ENCODE measurements around the gene GFI1B.

Gene GFI1B

DNA sequence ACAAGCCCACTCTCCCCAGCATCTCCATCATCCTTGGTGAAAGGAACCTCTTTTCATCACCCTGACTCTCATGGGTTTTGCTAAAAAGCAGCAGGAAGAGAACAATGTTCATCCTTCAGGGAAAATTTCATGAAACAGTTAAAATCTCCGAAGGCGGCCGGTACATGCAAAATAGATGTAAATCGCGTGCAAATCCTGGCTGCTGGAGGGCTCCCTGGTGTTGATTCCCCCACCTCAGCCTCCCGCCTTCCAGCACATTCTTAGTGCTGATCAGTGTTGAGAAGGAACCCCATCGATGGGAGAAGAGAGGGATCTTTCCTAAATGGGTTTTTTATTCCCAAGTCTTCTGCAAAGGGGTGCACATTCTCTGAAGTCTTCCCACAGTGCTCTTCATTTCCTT lies 8.7 kb upstream of the GFI1B start:
- TF ChIP-seq ZNF549 (tag by site-specific recombination; IDR thresholded peaks at IDR 0.05) = no peak
- TF ChIP-seq, protein P1, sequence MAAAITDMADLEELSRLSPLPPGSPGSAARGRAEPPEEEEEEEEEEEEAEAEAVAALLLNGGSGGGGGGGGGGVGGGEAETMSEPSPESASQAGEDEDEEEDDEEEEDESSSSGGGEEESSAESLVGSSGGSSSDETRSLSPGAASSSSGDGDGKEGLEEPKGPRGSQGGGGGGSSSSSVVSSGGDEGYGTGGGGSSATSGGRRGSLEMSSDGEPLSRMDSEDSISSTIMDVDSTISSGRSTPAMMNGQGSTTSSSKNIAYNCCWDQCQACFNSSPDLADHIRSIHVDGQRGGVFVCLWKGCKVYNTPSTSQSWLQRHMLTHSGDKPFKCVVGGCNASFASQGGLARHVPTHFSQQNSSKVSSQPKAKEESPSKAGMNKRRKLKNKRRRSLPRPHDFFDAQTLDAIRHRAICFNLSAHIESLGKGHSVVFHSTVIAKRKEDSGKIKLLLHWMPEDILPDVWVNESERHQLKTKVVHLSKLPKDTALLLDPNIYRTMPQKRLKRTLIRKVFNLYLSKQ (tag by site-specific recombination; IDR thresholded peaks at IDR 0.05; ENCODE audit: borderline replicate concordance) = no peak
- TF ChIP-seq ZNF16 (tag by site-specific recombination; IDR thresholded peaks at IDR 0.05; ENCODE audit: low read depth) = no peak
- no peak for TF ChIP-seq ZNF501 (tag by site-specific recombination; IDR thresholded peaks at IDR 0.05)
- no peak overlapping the region for H3K4me3 ChIP-seq (ENCODE audit: low read depth, low read length)
- no peaks in the 10 kb centered on the region for H3K4me1 ChIP-seq (ENCODE audit: control insufficient read depth, insufficient read depth, low read length)
- H3K9me3 ChIP-seq (ENCODE audit: control insufficient read depth, insufficient read depth, low read depth, low read length) = no peaks in the 10 kb centered on the region
- ChIA-PET CTCF (interaction anchor here (0.9 to 1.7 kb wide), 3 partner anchors 52 to 84 kb away, joined by 3 to 4 read pairs (median 3); no protein-coding TSS in a partner anchor), POLR2A (no interaction called here)
- no peak overlapping the region for H3K27ac ChIP-seq (ENCODE audit: extremely low read depth, low read depth, low read length)
- H3K36me3 ChIP-seq (ENCODE audit: control insufficient read depth in 2 of 2, insufficient read depth in 1 of 2, low read length in 2 of 2) = no peaks in the 10 kb centered on the region

DNA sequence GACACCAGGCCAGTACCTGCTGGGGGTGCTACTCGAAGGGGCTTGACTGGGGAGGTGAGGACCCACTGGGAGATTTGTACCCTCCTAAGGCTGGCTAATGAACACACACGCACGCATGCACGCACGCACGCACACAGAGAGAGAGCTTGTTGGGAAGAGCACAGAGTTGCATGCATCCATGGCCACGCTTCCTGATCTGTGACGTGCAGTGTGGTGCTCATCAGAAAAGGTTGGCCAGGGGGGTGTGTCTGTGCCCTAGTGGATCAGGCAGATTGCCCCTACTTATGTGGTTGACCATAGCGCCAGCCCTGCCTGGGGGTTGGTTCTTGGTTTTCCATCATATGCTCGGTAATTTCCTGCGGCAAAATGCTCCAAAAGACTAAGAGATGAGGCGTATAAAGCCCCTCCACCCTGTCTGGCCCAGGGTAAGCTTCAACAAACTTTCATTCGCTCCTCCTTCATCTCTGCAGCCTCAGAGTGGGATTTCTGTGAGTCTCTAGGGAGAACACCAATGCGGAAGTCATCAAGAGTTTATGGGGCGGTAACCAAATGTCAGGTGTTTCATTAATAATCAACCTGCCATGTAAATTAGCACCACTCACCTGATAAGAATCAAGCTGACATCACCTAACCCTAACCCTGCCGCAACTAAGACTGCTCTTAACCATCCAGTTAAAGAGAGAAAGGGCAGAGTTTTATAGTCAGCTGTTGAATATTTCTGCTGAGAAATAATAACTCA lies 8.0 kb upstream of the GFI1B start:
- no peaks in the 10 kb centered on the region for H3K9me3 ChIP-seq (ENCODE audit: control insufficient read depth, insufficient read depth, low read depth, low read length)
- no peak for TF ChIP-seq ZNF629 (tag by site-specific recombination; IDR thresholded peaks at IDR 0.05)
- TF ChIP-seq ZNF266 (tag by site-specific recombination; IDR thresholded peaks at IDR 0.05; ENCODE audit: low read depth) = no peak
- no peak for TF ChIP-seq IKZF3 (tag by site-specific recombination; IDR thresholded peaks at IDR 0.05)
- no peak for TF ChIP-seq SP3 (tag by site-specific recombination; IDR thresholded peaks at IDR 0.05)
- no peak for TF ChIP-seq ZNF10 (tag by site-specific recombination; IDR thresholded peaks at IDR 0.05)
- TF ChIP-seq ZNF830 (tag by site-specific recombination; IDR thresholded peaks at IDR 0.05; ENCODE audit: low read depth) = no peak
- TF ChIP-seq ZFP3 (tag by site-specific recombination; IDR thresholded peaks at IDR 0.05; ENCODE audit: low read depth) = no peak
- no peak for TF ChIP-seq ZSCAN30 (tag by site-specific recombination; IDR thresholded peaks at IDR 0.05)
- TF ChIP-seq, protein P2, sequence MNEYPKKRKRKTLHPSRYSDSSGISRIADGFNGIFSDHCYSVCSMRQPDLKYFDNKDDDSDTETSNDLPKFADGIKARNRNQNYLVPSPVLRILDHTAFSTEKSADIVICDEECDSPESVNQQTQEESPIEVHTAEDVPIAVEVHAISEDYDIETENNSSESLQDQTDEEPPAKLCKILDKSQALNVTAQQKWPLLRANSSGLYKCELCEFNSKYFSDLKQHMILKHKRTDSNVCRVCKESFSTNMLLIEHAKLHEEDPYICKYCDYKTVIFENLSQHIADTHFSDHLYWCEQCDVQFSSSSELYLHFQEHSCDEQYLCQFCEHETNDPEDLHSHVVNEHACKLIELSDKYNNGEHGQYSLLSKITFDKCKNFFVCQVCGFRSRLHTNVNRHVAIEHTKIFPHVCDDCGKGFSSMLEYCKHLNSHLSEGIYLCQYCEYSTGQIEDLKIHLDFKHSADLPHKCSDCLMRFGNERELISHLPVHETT (tag by site-specific recombination; IDR thresholded peaks at IDR 0.05) = no peak
- no peak for TF ChIP-seq ZNF596 (tag by site-specific recombination; IDR thresholded peaks at IDR 0.05)
- TF ChIP-seq, protein P3, sequence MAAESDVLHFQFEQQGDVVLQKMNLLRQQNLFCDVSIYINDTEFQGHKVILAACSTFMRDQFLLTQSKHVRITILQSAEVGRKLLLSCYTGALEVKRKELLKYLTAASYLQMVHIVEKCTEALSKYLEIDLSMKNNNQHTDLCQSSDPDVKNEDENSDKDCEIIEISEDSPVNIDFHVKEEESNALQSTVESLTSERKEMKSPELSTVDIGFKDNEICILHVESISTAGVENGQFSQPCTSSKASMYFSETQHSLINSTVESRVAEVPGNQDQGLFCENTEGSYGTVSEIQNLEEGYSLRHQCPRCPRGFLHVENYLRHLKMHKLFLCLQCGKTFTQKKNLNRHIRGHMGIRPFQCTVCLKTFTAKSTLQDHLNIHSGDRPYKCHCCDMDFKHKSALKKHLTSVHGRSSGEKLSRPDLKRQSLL (tag by site-specific recombination; IDR thresholded peaks at IDR 0.05) = no peak
- TF ChIP-seq ZFP41 (tag by site-specific recombination; IDR thresholded peaks at IDR 0.05; ENCODE audit: borderline replicate concordance) = no peak
- TF ChIP-seq ZNF473 (tag by site-specific recombination; IDR thresholded peaks at IDR 0.05) = no peak
- TF ChIP-seq ZNF529 (tag by site-specific recombination; IDR thresholded peaks at IDR 0.05; ENCODE audit: insufficient replicate concordance) = no peak
- TF ChIP-seq TRIM28 (IDR thresholded peaks at IDR 0.05; ENCODE audit: borderline replicate concordance, low read length) = no peak
- TF ChIP-seq, protein P4, sequence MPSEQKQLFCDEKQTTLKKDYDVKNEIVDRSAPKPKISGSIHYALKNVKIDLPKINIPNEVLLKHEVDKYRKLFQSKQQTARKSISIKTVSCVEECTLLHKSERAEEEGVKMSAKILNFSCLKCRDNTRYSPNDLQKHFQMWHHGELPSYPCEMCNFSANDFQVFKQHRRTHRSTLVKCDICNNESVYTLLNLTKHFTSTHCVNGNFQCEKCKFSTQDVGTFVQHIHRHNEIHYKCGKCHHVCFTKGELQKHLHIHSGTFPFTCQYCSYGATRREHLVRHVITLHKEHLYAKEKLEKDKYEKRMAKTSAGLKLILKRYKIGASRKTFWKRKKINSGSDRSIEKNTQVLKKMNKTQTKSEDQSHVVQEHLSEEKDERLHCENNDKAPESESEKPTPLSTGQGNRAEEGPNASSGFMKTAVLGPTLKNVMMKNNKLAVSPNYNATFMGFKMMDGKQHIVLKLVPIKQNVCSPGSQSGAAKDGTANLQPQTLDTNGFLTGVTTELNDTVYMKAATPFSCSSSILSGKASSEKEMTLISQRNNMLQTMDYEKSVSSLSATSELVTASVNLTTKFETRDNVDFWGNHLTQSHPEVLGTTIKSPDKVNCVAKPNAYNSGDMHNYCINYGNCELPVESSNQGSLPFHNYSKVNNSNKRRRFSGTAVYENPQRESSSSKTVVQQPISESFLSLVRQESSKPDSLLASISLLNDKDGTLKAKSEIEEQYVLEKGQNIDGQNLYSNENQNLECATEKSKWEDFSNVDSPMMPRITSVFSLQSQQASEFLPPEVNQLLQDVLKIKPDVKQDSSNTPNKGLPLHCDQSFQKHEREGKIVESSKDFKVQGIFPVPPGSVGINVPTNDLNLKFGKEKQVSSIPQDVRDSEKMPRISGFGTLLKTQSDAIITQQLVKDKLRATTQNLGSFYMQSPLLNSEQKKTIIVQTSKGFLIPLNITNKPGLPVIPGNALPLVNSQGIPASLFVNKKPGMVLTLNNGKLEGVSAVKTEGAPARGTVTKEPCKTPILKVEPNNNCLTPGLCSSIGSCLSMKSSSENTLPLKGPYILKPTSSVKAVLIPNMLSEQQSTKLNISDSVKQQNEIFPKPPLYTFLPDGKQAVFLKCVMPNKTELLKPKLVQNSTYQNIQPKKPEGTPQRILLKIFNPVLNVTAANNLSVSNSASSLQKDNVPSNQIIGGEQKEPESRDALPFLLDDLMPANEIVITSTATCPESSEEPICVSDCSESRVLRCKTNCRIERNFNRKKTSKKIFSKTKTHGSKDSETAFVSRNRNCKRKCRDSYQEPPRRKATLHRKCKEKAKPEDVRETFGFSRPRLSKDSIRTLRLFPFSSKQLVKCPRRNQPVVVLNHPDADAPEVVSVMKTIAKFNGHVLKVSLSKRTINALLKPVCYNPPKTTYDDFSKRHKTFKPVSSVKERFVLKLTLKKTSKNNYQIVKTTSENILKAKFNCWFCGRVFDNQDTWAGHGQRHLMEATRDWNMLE (tag by site-specific recombination; conservative IDR thresholded peaks at IDR 0.05; ENCODE audit: low read depth) = no peak
- no peak for TF ChIP-seq ZNF184 (tag by site-specific recombination; IDR thresholded peaks at IDR 0.05)
- TF ChIP-seq ZNF48 (tag by site-specific recombination; IDR thresholded peaks at IDR 0.05) = no peak
- no peak overlapping the region for H3K4me3 ChIP-seq (ENCODE audit: low read depth, low read length)
- H3K36me3 ChIP-seq (ENCODE audit: control insufficient read depth in 2 of 2, insufficient read depth in 1 of 2, low read length in 2 of 2) = no peaks in the 10 kb centered on the region
- H3K27ac ChIP-seq (ENCODE audit: extremely low read depth, low read depth, low read length) = no peak overlapping the region
- POLR2A ChIA-PET = no interaction called here
- no peaks in the 10 kb centered on the region for H3K4me1 ChIP-seq (ENCODE audit: control insufficient read depth, insufficient read depth, low read length)
- CTCF ChIA-PET = interaction anchor here (0.7 to 2.3 kb wide), 7 partner anchors 10 to 607 kb away, joined by 3 to 11 read pairs (median 3); no protein-coding TSS in a partner anchor
